WTC11 (cell line): ENCODE measurements around the gene CHD1L. TPM values are rescaled to one million over a fixed set of nuclear protein-coding genes. Genes with fewer than 3 reads are reported as not detected.

Experiments used
- ATAC-seq: fragments of 200-7000 bp; cut with Tn5 transposase; 2 replicates; pipeline ENCODE4 v1.10.0; 2021; ENCODE audit warnings: mild to moderate bottlenecking, moderate library complexity
- CTCF ChIA-PET: fragments of 300-600 bp; sonication (Branson Sonifier 250); formaldehyde crosslinking; loops from one replicate; lab custom pipeline; 2021; ENCODE audit warnings: antibody characterized with exemption; lab: Charles Lee
- POLR2A ChIA-PET: fragments of 350-600 bp; sonication (Branson Sonifier 250); formaldehyde crosslinking; loops from one replicate; lab custom pipeline; 2021; ENCODE audit warnings: antibody characterized with exemption; lab: Charles Lee
- DNase-seq: peaks from one replicate; pipeline ENCODE4 v3.0.0; 2021; ENCODE audit warnings: low spot score
- H3K27ac Mint-ChIP-seq: 2 replicates; pipeline ENCODE4 v1.8.0; 2021; ENCODE audit warnings: mixed read lengths
- H3K27me3 Mint-ChIP-seq: 2 replicates; pipeline ENCODE4 v1.8.0; 2021; ENCODE audit warnings: low read depth, mild to moderate bottlenecking, moderate library complexity, mixed read lengths
- H3K36me3 Mint-ChIP-seq: 2 replicates; pipeline ENCODE4 v1.8.0; 2021; ENCODE audit warnings: mixed read lengths
- H3K4me1 Mint-ChIP-seq: 2 replicates; pipeline ENCODE4 v1.8.0; 2022; ENCODE audit warnings: mixed read lengths
- H3K4me3 Mint-ChIP-seq: 2 replicates; pipeline ENCODE4 v1.8.0; 2021; ENCODE audit warnings: mild to moderate bottlenecking, moderate library complexity, mixed read lengths
- H3K9me3 Mint-ChIP-seq: 2 replicates; pipeline ENCODE4 v1.8.0; 2021; ENCODE audit warnings: mixed read lengths
- CBFB ChIP-seq: sonication (generic); formaldehyde crosslinking; IDR thresholded peaks from 2 replicates; pipeline ENCODE4 v1.8.1; 2022; ENCODE audit warnings: mild to moderate bottlenecking, low read depth, missing genetic modification reagents
- FOXP1 ChIP-seq: sonication (generic); formaldehyde crosslinking; IDR thresholded peaks from 2 replicates; pipeline ENCODE4 v1.8.0; 2022; ENCODE audit warnings: missing genetic modification reagents, mild to moderate bottlenecking, moderate library complexity, borderline replicate concordance
- GTF2I ChIP-seq: fragments of 250-450 bp; sonication (Bioruptor Pico); conservative IDR thresholded peaks from 2 replicates; pipeline ENCODE4 v1.4.0; 2021; ENCODE audit warnings: mild to moderate bottlenecking
- IRF2 ChIP-seq: sonication (generic); formaldehyde crosslinking; IDR thresholded peaks from 2 replicates; pipeline ENCODE4 v1.8.0; 2022; ENCODE audit warnings: low read depth, missing genetic modification reagents, borderline replicate concordance
- NFYB ChIP-seq: sonication (generic); formaldehyde crosslinking; conservative IDR thresholded peaks from 2 replicates; pipeline ENCODE4 v1.8.0; 2022; ENCODE audit warnings: low read depth, missing genetic modification reagents
- NR2C2 ChIP-seq: sonication (generic); formaldehyde crosslinking; IDR thresholded peaks from 2 replicates; pipeline ENCODE4 v1.8.0; 2022; ENCODE audit warnings: mild to moderate bottlenecking, missing genetic modification reagents
- PRRX2 ChIP-seq: fragments of 250-450 bp; sonication (Bioruptor Pico); IDR thresholded peaks from 2 replicates; pipeline ENCODE4 v1.8.0; 2021; ENCODE audit warnings: mild to moderate bottlenecking
- RELA ChIP-seq: sonication (generic); formaldehyde crosslinking; IDR thresholded peaks from 2 replicates; pipeline ENCODE4 v1.8.1; 2022; ENCODE audit warnings: missing genetic modification reagents, mild to moderate bottlenecking, borderline replicate concordance
- TP53 ChIP-seq: sonication (generic); formaldehyde crosslinking; IDR thresholded peaks from 2 replicates; pipeline ENCODE4 v1.8.1; 2023; ENCODE audit warnings: mild to moderate bottlenecking, missing genetic modification reagents
- ZNF396 ChIP-seq: fragments of 250-450 bp; sonication (Bioruptor Pico); IDR thresholded peaks from 2 replicates; pipeline ENCODE4 v1.8.0; 2021; ENCODE audit warnings: mild to moderate bottlenecking, moderate library complexity, borderline replicate concordance
- ZNF423 ChIP-seq: fragments of 250-450 bp; sonication (Bioruptor Pico); IDR thresholded peaks from 2 replicates; pipeline ENCODE4 v2.1.2; 2022; ENCODE audit warnings: mild to moderate bottlenecking, moderate library complexity
- total RNA-seq: library from RNA; stranded (reverse); gene quantifications from 3 replicates; pipeline ENCODE4 v1.2.3, GENCODE V29; 2021
- TF ChIP-seq, protein P1 (sequence below): sonication (generic); formaldehyde crosslinking; conservative IDR thresholded peaks from 2 replicates; pipeline ENCODE4 v1.8.1; 2023; ENCODE audit warnings: mild to moderate bottlenecking, low read depth, missing genetic modification reagents, moderate library complexity
- TF ChIP-seq, protein P2 (sequence below): sonication (generic); formaldehyde crosslinking; IDR thresholded peaks from 2 replicates; pipeline ENCODE4 v1.8.1; 2023; ENCODE audit warnings: mild to moderate bottlenecking, moderate library complexity, missing genetic modification reagents
- TF ChIP-seq, protein P3 (sequence below): fragments of 250-450 bp; sonication (Bioruptor Pico); IDR thresholded peaks from 2 replicates; pipeline ENCODE4 v1.9.0; 2021; ENCODE audit warnings: mild to moderate bottlenecking
- TF ChIP-seq, protein P4 (sequence below): sonication (generic); formaldehyde crosslinking; IDR thresholded peaks from 2 replicates; pipeline ENCODE4 v1.8.0; 2022; ENCODE audit warnings: mild to moderate bottlenecking, missing genetic modification reagents
- TF ChIP-seq, protein P5 (sequence below): fragments of 250-450 bp; sonication (Bioruptor Pico); IDR thresholded peaks from 2 replicates; pipeline ENCODE4 v1.8.0; 2021; ENCODE audit warnings: mild to moderate bottlenecking
- TF ChIP-seq, protein P6 (sequence below): fragments of 250-450 bp; sonication (Bioruptor Pico); conservative IDR thresholded peaks from 2 replicates; pipeline ENCODE4 v1.9.0; 2021; ENCODE audit warnings: mild to moderate bottlenecking
- TF ChIP-seq, protein P7 (sequence below): sonication (generic); formaldehyde crosslinking; IDR thresholded peaks from 2 replicates; pipeline ENCODE4 v1.8.1; 2022; ENCODE audit warnings: low read depth, mild to moderate bottlenecking, moderate library complexity, missing genetic modification reagents, borderline replicate concordance

Gene CHD1L
- total RNA-seq, 1 experiment from 2014 or later: 68.7 TPM

DNA sequence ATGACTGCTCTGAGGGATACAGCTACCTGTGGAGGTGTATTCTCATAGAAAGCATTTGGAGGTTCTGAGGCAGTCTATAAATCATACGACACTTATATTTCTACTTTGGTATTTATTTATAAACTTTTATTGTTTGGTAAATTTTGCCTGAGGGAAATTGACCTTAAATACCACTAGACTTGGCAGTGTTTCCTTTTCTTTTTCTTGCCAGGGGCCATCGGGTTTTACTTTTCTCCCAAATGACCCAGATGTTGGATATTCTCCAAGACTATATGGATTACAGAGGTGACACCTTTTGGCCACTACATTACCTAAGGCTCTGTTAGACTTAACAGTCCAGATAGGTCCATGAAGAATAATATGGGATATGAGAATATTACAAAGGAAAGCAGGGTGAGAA, 28.2 kb downstream of the CHD1L start (continued):
- TF ChIP-seq, protein P1, sequence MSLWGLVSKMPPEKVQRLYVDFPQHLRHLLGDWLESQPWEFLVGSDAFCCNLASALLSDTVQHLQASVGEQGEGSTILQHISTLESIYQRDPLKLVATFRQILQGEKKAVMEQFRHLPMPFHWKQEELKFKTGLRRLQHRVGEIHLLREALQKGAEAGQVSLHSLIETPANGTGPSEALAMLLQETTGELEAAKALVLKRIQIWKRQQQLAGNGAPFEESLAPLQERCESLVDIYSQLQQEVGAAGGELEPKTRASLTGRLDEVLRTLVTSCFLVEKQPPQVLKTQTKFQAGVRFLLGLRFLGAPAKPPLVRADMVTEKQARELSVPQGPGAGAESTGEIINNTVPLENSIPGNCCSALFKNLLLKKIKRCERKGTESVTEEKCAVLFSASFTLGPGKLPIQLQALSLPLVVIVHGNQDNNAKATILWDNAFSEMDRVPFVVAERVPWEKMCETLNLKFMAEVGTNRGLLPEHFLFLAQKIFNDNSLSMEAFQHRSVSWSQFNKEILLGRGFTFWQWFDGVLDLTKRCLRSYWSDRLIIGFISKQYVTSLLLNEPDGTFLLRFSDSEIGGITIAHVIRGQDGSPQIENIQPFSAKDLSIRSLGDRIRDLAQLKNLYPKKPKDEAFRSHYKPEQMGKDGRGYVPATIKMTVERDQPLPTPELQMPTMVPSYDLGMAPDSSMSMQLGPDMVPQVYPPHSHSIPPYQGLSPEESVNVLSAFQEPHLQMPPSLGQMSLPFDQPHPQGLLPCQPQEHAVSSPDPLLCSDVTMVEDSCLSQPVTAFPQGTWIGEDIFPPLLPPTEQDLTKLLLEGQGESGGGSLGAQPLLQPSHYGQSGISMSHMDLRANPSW (CRISPR knock-in tag): no peak
- TF ChIP-seq, protein P2, sequence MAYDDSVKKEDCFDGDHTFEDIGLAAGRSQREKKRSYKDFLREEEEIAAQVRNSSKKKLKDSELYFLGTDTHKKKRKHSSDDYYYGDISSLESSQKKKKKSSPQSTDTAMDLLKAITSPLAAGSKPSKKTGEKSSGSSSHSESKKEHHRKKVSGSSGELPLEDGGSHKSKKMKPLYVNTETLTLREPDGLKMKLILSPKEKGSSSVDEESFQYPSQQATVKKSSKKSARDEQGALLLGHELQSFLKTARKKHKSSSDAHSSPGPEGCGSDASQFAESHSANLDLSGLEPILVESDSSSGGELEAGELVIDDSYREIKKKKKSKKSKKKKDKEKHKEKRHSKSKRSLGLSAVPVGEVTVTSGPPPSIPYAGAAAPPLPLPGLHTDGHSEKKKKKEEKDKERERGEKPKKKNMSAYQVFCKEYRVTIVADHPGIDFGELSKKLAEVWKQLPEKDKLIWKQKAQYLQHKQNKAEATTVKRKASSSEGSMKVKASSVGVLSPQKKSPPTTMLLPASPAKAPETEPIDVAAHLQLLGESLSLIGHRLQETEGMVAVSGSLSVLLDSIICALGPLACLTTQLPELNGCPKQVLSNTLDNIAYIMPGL: no peak
- TF ChIP-seq RELA (CRISPR knock-in tag): no peak
- TF ChIP-seq PRRX2: no peak
- TF ChIP-seq TP53 (CRISPR knock-in tag): no peak

DNA sequence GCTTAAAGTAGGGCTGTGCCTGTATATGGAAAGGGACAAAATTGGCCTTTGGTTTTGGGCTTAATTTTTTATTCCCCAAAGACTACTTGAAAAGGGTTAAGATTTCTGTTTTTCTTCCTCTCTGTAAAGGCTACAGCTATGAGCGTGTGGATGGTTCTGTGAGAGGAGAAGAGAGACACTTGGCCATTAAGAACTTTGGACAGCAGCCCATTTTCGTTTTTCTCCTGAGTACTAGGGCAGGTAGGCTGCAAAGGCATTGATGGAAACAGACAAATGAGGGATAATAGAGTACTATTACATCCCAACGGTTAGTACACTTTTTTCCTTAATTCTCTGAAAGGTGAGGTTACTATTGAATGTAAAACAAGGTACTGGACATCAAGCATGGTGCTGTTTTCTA, 29.6 kb downstream of the CHD1L start:
- H3K9me3 Mint-ChIP-seq: no peaks in the 10 kb centered on the region
- POLR2A ChIA-PET: no interaction called here
- DNase-seq: no peak
- H3K27me3 Mint-ChIP-seq: no peaks in the 10 kb centered on the region
- H3K4me1 Mint-ChIP-seq: peaks cover 7% of the 10 kb centered on the region; the same call in 1 of the 2 replicates
- CTCF ChIA-PET: interaction anchor here (0.6 to 4.6 kb wide), 3 partner anchors 8 to 574 kb away, joined by 3 to 68 read pairs (median 4); no protein-coding TSS in a partner anchor
- peaks cover 77% of the 10 kb centered on the region for H3K36me3 Mint-ChIP-seq
- TF ChIP-seq, protein P3, sequence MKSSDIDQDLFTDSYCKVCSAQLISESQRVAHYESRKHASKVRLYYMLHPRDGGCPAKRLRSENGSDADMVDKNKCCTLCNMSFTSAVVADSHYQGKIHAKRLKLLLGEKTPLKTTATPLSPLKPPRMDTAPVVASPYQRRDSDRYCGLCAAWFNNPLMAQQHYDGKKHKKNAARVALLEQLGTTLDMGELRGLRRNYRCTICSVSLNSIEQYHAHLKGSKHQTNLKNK: no peak
- TF ChIP-seq, protein P4, sequence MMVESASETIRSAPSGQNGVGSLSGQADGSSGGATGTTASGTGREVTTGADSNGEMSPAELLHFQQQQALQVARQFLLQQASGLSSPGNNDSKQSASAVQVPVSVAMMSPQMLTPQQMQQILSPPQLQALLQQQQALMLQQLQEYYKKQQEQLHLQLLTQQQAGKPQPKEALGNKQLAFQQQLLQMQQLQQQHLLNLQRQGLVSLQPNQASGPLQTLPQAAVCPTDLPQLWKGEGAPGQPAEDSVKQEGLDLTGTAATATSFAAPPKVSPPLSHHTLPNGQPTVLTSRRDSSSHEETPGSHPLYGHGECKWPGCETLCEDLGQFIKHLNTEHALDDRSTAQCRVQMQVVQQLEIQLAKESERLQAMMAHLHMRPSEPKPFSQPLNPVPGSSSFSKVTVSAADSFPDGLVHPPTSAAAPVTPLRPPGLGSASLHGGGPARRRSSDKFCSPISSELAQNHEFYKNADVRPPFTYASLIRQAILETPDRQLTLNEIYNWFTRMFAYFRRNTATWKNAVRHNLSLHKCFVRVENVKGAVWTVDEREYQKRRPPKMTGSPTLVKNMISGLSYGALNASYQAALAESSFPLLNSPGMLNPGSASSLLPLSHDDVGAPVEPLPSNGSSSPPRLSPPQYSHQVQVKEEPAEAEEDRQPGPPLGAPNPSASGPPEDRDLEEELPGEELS (CRISPR knock-in tag): no peak
- TF ChIP-seq FOXP1 (CRISPR knock-in tag) (no peak), GTF2I (CRISPR knock-in tag) (no peak), ZNF423 (CRISPR knock-in tag) (no peak), NFYB (CRISPR knock-in tag) (no peak), NR2C2 (CRISPR knock-in tag) (no peak), ZNF396 (CRISPR knock-in tag) (no peak), IRF2 (CRISPR knock-in tag) (no peak), CBFB (CRISPR knock-in tag) (no peak)
- TF ChIP-seq, protein P5, sequence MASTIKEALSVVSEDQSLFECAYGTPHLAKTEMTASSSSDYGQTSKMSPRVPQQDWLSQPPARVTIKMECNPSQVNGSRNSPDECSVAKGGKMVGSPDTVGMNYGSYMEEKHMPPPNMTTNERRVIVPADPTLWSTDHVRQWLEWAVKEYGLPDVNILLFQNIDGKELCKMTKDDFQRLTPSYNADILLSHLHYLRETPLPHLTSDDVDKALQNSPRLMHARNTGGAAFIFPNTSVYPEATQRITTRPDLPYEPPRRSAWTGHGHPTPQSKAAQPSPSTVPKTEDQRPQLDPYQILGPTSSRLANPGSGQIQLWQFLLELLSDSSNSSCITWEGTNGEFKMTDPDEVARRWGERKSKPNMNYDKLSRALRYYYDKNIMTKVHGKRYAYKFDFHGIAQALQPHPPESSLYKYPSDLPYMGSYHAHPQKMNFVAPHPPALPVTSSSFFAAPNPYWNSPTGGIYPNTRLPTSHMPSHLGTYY (CRISPR knock-in tag): no peak
- TF ChIP-seq, protein P6, sequence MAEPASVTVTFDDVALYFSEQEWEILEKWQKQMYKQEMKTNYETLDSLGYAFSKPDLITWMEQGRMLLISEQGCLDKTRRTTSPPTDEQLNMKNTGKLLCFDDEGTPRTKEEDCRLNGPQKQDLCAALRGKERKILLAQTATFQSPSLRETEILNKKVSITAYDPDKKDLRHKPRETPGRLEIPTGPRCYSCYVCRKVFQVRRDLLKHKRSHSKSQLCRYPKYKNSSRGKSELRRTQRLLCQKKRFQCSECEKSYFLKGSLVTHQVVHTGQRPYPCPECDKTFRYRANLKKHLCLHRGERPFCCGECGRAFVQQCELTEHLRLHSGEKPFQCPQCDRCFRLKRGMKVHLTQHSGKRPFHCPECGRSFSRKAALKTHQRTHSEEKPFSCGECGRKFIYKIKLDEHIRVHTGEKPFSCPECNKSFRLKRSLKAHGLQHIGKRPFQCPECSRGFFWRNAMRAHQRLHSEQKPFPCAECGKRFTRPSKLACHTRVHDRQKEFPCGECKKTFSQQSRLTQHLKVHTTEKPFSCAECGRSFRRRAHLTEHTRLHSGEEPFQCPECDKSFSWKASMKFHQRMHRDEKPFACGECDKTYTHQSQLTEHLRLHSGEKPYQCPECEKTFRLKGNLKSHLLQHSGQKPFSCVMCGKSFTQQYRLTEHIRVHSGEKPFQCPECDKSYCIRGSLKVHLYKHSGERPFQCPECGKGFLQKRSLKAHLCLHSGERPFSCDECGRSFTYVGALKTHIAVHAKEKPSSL (CRISPR knock-in tag): no peak
- TF ChIP-seq, protein P7, sequence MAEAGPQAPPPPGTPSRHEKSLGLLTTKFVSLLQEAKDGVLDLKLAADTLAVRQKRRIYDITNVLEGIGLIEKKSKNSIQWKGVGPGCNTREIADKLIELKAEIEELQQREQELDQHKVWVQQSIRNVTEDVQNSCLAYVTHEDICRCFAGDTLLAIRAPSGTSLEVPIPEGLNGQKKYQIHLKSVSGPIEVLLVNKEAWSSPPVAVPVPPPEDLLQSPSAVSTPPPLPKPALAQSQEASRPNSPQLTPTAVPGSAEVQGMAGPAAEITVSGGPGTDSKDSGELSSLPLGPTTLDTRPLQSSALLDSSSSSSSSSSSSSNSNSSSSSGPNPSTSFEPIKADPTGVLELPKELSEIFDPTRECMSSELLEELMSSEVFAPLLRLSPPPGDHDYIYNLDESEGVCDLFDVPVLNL (CRISPR knock-in tag): no peak
- no peak for ATAC-seq
- H3K4me3 Mint-ChIP-seq: no peak overlapping the region
- 0 out of 2 replicates have a peak overlapping the region, but pooled peaks have one; percentile 46 for H3K27ac Mint-ChIP-seq
